Measurements from ENCODE around the gene SLC37A2.
"Not testable (repeated sequence)": the region's sequence is repeated elsewhere in the genome, so short reads cannot be mapped to it uniquely, and the experiment has no call there.

Gene SLC37A2

DNA sequence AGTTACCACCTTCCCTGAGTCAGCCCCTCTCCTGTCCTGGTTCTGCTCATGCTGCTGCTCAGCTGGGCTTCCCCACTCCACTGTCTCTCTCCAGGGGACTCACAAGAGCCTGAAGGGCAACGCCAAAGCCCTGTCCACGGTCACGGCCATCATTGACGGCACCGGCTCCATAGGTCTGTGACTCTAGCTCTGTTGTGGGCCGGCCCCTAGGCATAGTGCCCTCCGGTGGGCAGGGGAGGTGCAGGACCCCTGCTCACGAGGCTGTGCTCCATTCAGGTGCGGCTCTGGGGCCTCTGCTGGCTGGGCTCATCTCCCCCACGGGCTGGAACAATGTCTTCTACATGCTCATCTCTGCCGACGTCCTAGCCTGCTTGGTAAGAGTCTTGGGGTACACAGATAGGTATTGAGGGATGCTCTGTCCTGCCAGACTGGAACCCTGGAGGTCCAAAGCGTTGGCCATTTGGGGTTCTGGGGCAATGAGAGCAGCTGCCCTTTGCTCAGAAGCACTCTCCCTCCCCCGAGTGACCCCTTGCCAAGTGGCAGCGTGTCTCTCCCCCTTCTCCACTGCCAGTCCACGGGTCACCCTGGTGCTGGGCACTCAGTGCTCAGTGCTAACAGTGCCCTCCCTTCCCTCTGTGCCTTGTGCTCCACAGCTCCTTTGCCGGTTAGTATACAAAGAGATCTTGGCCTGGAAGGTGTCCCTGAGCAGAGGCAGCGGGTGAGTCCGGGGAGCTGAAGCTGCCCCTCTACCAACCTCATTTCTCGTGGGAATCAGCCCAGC, 22.4 kb downstream of the SLC37A2 start:
- DNase-seq = no peak

DNA sequence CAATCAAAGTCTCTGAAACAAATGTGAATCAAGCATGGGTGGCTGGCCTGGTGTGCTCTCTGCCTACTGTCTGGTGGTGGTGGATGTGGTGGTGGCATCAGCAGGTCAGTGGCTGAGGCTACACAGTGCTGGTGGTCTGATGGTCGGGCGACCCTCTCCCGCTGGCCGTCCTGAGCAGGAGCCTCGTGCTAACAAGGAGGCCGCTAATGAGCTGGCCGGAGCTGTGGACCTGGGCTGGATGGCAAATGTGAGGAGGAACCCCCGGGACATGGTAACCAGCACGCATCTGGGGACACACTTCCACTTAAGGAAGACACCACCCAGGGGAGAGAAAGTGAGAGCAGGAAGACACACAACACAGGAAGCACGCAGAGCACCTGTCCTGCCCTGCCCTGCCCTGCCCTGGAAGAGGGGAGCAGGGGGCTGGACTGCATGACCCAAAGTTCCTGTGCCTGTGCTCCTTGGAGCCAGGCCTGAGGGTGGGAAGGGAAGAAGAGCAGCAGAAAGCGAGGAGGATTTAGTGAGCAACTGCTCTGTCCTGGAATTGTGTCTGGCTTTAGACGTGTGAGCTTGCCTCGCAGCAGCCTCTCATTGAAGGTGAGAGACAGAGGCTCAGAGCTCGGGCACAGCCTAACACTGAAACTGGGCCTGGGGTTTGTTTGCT, 23.7 kb downstream of the SLC37A2 start:
- DNase-seq = no peak

DNA sequence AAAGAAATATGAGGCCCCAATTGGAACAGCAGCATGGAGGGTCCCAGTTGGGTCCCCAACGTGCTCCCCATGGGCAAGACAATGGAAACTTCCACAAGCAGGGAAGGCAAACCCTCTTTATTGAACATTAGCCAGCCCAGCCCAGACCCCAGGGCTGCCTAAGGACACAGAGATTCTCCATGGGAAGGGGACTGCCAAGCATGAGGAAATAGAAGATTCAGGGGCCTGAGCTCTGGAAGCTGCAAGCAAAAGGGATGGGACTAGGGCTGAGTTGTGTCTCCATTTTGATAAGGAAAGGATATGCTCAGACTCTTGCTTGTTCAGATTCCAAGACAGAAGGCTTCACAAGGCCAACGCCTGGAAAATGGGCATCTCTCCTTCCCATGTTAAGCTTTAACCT, 25.0 kb downstream of the SLC37A2 start:
- DNase-seq = no peak

DNA sequence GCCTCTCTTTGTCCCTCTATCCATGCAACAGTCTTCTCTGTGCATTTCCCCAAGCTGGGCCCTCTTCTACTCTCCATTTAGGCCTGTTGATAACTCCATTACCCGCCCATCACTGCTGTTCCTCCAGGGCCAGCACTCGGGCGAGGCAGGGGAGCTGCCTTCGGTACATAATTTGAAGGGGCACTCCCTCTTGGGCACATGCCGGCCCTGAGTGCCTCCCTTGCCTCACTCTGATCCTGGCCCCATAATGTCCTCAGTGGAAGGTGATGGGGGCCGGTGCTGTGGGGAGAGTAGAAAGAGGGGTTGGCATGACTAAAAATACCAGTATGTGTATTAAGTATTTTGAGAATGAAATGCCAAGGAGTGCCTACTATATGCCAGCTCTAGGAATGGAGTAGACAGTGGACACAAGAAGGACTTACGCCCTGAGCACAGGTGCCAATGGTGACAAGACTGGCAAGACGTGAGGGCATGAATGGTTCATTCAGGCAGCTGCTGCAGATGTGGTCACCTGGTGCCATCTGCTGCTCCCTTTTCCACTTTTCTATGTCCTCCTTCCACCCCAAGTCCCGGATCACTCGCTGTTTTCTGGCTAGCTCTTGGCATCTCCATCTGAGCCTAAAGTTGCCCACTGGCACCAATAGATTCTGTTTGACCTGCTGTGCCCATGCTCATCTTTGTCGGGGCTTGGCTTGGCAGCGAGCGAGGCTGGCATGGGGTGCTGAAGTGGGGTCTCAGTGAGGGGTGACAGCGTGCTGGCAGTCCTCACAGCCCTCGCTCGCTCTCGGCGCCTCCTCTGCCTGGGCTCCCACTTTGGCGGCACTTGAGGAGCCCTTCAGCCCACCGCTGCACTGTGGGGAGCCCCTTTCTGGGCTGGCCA, 25.7 kb downstream of the SLC37A2 start:
- no peak for DNase-seq

DNA sequence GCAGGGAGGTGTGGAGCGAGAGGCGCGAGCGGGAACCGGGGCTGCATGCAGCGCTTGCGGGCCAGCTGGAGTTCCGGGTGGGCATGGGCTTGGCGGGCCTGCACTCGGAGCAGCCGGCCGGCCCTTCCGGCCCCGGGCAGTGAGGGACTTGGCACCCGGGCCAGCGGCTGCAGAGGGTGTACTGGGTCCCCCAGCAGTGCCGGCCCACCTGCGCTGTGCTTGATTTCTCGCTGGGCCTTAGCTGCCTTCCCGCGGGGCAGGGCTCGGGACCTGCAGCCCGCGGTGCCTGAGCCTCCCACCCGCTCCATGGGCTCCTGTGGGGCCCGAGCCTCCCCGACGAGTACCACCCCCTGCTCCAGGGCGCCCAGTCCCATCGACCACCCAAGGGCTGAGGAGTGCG, 26.4 kb downstream of the SLC37A2 start:
- not testable (repeated sequence) for DNase-seq

DNA sequence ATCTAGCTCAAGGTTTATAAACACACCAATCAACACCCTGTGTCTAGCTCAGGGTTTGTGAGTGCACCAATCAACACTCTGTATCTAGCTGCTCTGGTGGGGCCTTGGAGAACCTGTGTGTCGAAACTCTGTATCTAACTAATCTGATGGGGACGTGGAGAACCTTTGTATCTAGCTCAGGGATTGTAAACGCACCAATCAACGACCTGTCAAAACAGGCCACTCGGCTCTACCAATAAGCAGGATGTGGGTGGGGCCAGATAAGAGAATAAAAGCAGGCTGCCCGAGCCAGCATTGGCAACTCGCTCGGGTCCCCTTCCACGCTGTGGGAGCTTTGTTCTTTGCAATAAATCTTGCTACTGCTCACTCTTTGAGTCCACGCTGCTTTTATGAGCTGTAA, 27.0 kb downstream of the SLC37A2 start:
- DNase-seq = not testable (repeated sequence)

DNA sequence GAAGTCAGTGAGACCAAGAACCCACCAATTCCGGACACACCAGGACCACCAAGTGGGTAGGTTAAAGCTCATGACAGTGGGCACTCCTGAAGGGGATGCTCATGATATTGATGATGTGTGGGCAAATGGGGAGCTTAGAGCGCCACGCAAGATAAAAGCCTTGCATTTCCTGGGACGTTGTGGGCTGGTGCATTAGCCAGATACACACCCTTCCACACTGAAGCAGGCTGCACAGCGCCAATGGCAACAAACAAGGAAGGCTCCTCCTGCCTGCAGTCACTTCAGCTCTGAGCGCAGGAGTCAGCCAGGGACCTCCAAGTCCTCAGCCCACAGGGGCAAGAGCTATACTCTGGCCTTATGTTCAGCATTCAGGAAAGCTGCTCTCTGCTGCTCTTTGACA, 27.7 kb downstream of the SLC37A2 start:
- DNase-seq = no peak

DNA sequence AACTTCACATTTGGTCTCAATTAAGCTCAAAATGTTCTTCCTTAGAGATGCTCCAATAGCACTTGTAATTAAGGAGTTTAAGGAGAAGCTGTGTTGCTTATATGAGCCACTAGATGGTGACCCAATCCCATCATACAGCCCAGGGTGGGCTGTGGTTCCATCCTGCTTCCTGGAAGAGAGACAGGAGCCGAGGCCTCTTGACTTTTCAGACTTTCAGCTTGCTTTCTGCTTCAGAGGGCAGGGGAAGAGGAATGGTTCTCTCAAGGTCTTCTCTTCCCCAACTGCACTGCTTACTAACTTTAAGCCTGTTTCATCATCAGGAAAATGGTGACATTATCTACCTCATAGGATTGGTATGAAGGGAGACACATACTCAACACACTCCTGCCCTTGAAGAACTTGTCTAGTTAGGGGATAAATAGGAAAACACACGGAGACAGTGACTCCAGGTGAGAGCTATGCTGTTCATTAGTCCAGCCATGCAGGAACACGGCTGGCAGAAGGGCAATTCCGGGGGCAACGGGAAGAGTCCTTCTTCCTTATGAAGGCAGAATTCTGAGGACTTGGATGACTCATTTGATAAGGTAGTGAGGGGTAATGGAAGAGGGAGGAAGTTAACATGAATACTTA, 28.3 kb downstream of the SLC37A2 start:
- DNase-seq = peak; percentile 9

DNA sequence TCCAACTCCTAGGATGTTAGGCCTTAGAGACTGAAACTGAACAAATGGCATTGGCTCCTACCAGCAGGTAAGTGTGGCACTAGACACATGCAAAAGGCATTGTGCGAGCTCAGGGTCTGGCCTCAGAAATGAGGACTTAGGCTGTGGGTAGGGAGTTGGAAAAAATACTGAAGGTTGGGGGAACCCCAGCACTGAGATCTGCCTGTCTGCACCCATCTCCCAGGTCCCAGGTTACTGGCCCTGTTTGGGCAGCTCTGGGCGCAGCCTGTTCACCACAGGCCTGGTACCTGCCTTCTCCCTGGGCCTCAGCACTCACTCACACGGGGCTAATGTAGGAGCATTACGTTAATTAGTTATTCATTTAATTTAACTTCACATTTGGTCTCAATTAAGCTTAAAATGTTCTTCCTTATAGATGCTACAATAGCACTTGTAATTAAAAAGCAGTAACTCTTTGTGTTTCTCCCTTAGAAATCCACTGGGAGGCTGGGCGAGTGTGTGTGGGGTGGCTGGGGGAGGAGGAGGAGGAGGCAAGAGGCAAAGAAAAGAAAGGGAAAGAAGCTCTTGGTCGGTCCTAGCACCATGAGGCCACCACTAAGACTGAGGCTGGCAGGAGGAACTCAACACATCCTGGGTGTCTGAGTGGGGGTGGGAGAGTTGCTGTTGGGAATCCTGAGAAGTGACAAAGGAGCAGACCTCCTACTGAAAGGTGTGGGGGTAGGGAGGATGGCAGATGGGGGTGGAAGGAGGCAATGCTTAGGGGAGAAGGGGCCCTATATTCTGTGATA, 29.0 kb downstream of the SLC37A2 start:
- DNase-seq = no peak

DNA sequence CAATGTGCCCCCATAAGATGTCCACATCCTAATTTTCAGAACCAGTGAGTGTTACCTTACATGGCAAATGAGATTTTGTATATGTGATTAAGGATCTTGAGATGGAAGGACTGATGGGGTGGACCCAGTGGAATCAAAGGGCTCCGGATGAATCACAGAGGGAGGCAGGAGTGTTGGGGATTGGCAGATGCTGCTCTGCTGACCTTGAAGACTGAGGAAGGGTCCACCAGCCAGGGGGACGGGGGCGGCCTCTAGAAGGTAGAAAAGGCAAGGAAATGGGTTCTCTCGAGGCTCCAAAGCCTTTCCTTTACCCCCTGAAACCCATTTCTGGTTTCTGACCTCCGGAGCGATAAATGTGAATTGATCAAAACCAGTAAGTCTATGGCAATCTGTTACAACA, 29.6 kb downstream of the SLC37A2 start:
- no peak for DNase-seq

DNA sequence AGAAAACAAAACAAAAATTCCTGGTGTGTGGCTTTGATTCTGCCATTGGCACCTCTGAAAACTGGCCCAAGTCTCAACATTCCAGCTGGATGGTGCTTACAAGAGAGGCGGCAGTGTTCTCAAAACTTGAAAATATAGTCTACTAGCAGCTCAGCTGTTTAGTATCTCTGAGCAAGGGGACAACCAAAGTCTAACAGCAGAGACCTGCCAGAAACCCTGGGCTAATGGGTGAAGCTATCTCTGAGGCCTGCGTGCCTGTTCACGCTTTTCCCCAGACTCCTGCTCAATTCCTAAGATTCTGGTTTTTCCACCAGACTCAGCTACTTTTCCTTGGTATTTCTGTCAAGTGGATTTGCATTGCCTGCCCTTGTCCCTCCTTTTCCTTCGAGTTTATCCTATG, 30.4 kb downstream of the SLC37A2 start:
- no peak for DNase-seq

DNA sequence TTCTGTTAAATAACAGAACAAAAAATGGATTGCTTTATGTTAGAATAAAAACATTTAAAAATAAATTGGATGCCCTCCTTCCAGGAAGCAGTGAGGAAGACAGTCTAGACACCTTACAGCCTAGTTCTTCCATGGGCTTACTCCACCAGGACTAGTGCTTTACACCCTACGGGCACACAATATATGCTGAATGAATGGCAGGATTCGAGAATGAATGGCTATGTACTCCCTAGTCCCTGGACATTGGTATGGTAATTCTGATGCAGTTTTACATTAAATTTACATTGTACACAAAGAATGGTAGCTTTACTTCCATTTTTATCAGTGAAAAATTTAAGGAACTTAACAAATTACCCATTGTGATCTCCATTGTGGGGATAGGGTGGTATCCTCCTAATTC, 31.6 kb downstream of the SLC37A2 start:
- DNase-seq = no peak

DNA sequence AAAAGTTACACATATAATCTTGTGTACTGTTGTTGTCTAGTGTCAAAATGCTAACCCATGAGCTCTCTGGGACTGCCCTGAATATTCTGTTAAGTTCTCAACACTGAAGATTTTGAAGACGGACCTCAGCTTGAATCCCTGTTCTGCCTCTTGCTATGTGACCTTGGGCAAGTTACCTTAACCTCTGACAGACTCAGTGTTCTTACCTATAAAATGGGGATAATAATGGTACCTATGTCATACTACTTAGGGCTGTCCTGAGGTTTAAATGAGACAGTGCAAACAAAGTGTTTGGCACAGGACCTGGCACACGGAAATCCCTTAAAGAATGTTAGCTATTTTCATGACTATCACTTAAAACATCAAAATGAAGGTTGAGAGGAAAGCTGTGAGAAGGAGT, 37.0 kb downstream of the SLC37A2 start:
- no peak for DNase-seq

DNA sequence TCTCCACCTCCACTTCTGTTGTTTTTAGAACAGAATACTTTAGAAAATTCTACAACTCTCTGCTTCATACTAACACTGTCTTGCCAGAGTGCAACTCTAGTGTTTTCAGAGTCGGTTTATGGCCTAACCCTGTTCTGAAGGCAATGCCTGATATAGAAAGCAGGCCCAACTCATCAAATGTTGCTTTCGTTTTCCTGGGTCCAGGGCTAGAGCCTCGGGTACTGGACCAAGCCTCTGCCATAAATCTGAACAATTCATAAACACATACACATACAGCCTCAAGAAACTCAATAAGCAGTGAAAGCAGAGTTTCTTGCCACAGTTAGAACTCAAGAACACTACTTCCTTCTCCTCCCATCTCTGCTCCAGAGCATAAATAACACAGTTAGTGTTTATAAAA, 38.5 kb downstream of the SLC37A2 start:
- no peak for DNase-seq

DNA sequence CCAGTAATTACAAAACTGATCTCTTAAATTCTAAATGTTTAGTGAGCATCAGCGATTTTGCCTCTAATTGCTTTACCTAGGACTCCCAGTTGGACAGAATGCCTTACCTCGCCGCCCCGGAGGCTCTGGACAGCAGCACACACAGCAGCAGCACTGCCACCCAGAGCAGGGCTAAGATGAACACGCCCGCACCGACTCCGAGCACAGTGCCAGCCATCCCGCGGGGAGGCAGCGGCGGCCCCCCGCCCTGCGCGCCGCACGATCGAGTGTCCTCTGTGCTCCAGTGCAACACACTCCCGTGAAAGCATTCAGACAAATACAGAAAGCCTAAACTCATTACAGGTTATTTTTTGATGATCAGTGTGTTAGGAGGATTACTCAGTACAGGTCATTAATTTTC, 38.9 kb downstream of the SLC37A2 start:
- no peak for DNase-seq

DNA sequence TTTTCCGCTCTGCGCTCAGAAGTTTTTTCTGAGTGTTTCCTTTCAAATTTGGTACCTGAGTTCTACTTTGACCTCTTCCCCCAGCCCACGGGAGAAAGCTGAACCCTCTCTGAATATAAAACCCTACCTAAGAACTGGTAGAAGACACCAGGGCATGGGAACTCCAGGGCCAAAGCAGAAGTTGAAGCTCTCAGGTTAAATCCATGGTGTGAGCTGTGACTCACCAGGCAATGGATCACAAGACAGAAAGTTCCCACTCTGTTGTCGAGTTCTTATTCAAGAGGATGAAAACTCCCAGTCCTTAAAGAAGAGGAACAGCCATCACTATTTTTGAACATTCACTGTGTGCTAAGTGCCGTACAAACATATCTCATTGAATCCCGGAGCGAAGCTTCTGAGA, 39.4 kb downstream of the SLC37A2 start:
- DNase-seq = no peak

DNA sequence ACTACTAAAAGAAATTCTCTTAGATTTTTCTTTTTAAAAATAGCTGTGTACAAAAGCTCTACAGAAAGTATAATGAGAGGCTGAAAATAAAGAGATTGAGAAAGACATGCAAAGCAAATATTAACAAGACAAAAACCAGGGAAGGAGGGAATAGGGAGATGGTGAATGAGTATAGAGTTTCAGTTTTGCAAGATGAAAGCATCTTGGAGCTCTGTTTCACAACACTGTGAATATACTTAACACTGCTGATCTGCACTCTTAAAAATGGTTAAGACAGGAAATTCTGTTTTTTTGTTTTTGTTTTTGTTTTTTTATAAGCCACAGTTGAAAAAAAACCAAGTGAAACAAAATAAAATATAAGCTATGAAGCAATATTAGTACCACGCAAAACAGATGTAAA, 42.8 kb downstream of the SLC37A2 start:
- no peak for DNase-seq

DNA sequence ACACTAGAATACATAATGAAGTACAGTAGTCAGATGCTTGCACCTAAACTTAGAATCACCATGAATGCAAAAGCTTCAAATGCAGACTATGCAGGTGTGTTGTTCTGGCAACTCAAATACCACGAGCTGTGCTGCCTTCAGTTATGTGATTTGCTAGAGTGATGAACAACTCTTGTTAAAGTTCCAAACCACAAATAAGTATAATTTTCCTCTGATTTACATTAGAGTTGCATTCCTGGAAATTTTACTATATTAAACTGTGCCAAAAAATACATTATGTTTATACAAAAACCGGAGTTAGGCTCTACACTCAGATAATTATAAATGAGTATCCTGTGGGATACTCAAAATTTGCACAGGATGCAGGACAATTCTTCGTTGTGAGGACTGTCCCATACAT, 45.4 kb downstream of the SLC37A2 start:
- DNase-seq = no peak

DNA sequence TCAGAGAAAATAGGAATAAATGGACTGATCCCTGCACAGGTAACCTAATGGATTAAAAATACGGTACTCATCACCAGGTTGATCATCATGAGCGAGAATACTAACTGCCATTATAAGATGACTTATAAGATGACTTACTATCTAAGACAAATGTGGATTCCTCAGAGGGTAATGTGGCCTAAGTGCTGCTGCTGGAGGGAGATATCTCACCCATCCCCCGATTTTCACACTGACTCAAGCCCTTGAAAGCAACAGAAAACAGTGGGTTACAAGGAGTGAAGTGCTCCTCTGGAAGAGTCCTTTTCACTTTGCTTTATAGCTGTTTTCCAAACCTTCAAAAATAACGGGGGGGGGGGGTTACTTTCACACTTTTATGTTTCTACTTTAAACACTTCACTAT, 47.4 kb downstream of the SLC37A2 start:
- no peak for DNase-seq

DNA sequence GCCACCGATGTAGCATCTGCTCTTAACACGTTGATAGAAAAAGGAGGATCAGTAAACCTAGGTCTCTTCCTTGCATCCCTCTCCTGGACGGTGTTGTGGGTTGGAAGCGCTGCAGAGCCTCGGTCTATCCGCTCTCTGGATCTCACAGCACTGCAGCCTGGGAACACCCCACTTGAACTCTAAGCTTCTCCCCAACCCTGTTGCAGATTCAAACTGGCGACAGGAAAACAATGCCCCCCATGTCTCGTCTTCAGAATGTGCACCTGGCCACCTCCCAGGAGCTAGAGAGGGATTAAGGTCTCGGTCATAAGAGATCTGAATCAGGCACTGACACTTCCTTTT, 47.9 kb downstream of the SLC37A2 start:
- DNase-seq = no peak

DNA sequence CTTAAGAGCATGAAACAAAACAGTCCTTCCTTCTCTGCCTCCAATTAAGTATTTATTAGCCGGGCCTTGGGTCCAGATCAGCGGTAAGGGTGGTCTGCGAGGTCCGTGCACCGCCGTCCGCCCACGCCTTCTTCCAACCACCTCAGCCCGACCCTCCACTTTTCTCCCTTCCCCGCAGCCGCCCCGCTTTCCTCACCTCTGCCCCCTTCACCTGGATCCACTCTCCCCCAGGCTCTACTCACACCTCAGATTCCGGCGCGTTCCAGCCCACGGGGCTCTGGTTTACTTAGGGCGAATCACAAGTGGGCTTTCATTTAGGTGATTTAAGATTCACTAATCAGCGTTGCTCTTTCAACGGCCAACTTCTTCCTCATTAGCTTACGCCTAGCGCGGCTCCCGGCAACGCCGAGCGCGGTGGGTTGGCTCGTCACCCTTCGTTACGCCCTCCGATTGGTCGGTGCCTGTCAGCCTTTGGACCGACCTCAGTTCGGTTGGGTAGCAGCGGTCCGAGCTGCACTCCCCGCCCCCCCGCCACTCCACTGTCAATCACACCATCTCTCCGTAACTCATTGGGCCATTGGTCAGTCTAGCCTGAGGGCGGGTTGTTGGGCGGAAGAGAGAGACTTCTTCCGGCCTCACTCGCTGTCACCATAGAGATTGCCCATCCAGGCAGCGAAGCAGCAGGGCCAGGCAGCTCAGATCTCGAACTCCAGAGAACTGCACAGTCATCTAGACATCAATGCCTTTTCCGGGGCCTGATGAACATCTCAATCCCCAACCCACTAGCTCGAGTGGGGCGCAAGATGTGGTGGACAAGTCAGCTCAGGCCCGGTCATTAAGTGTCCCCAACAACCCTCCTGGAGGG, 48.5 kb downstream of the SLC37A2 start, which contains the start of gene TMEM218:
TSS of gene TMEM218 (minus strand) at position 284 of the 865 bp plus-strand sequence. CDS start 9,385 bp downstream, outside the sequence.
- peak; percentile 77 for DNase-seq
